ENCODE data around the gene PAX8.

Gene PAX8

DNA sequence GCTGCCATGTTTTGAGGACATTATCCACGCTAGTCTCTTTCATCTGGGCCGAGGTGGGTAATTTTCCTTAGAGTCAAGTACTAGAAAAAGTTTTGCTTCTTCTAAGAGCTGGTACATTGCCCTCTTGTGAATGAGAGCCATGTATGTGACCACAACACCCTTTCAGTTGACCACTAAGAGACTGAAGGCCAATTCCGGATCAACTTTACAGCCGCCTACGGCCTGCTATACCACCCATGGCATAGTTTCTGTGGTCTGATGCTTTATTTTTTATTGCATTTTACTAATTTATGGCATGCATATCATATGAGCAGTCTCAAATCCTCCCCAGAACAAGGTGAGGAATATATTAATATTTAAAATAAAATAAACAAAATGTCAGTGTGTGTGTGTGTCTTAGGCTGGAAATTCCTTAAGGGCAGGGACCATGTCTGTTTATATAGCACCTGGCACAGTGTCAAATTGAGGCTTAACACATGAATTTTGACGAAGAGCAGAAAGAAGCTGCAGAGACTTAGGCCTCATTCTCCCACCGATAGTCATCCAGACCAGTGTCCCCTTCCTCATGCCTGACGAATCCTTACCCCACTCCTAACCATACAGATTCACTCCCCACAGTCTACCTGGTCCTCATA is 69.6 kb downstream of the PAX8 start:
- DNase-seq (ENCODE audit: low read depth in 2 of 3, low spot score in 2 of 3) = no peak

DNA sequence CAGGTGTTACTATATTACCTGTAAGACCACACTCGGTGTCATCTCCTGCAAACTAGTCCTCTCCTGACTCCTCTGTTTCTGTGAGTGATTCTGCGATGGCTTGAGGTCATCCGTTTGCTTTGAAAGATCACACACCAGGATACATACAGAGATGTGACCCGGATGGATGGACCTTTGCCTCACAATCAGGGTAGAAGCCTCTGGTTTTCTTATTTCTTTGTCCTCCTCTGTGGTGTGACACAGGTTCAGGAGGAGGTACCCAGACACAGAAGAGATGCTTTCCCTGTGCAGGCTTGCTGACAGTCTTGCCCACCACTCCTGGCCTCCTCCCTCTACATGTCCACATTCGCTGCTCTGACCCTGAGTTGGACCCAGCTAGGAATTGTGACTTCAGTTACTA is 70.3 kb downstream of the PAX8 start:
- no peak for DNase-seq (ENCODE audit: low read depth in 2 of 3, low spot score in 2 of 3)

DNA sequence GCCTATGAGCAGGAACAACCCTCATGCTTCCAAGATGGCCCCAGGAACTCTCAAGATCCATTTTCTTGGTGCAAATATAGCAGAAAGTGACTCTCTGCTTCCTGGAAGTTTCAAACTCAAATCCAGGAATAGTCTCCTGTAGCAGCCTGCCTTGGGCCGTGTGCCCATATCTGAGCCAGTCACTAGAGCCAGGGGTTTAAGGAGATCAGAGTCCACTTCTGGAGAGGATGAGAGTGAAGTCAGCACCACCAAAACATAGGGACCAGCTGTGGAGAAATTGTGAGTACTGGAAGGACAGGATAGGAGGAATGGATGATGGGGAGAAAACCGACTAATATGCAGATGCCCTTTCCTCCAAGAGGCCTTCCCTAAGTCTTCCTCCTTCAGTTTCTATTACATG is 71.7 kb downstream of the PAX8 start:
- no peak for DNase-seq (ENCODE audit: low read depth in 2 of 3, low spot score in 2 of 3)

DNA sequence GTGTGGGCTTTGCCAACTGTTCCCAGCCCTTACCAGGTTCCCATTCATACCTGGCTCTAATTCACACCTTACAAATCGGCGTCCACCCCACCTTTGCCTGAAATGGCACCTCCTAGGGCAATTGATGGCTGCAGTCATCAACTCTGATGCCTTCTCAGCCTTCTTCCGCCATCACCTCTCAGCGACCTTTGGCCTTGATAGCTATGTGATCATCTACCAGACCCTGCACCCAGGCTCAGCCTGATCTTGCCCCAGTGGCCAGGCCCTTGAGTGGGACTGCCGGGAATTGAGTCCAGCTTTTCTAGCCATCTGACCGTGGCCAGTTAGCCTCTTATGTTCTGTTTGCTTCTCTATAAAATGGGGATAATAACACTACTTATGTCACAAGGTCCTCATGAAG is 72.5 kb downstream of the PAX8 start:
- DNase-seq (ENCODE audit: low read depth in 2 of 3, low spot score in 2 of 3) = no peak

DNA sequence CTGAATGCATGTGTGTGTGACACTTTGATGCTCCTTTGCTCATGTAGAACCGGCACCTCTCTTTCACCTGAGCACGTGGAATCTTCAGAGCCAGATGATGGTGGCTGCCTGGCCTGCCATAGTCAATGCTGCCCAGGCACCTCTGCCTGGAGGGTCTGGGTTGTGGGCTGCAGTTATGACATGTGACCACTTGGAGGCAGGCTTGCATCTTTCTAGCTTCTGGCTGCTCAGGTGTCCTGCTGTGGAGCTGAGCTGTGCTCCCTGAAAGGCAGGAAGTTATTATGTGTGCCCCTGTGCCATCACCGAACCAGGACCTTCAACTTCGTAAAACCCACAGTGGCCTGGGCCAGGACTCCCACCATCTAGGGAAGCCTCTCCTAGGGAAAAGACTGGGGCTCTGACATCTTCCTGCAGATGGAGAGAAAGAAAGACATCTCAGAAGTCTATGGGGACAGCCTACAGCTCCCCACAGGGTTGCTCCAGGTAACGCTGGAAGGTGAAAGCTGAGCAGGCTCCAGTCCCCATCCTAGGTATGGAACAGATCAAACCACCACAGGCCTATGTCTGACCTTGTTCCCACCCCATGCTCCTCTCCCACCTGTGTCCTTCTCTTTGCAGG is 74.7 kb downstream of the PAX8 start:
- peak in 2 of 3 experiments; percentile 32 to 46 for DNase-seq (ENCODE audit: low read depth in 2 of 3, low spot score in 2 of 3)

DNA sequence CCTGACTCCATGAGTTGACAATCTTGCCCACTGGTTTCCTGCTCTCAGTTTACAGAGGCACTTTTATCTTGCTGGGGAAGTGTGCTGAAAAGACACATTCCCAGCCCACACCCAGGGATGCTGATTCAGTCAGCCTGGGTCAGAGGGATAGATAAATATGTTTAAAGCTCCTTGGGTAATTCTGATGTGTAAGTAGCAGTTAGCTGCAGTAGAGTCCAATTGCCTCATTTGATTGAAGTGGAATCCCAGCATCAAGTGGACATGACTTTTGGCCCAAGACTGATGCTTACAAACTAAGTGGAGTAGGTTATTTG is 75.5 kb downstream of the PAX8 start:
- no peak for DNase-seq (ENCODE audit: low read depth in 2 of 3, low spot score in 2 of 3)

DNA sequence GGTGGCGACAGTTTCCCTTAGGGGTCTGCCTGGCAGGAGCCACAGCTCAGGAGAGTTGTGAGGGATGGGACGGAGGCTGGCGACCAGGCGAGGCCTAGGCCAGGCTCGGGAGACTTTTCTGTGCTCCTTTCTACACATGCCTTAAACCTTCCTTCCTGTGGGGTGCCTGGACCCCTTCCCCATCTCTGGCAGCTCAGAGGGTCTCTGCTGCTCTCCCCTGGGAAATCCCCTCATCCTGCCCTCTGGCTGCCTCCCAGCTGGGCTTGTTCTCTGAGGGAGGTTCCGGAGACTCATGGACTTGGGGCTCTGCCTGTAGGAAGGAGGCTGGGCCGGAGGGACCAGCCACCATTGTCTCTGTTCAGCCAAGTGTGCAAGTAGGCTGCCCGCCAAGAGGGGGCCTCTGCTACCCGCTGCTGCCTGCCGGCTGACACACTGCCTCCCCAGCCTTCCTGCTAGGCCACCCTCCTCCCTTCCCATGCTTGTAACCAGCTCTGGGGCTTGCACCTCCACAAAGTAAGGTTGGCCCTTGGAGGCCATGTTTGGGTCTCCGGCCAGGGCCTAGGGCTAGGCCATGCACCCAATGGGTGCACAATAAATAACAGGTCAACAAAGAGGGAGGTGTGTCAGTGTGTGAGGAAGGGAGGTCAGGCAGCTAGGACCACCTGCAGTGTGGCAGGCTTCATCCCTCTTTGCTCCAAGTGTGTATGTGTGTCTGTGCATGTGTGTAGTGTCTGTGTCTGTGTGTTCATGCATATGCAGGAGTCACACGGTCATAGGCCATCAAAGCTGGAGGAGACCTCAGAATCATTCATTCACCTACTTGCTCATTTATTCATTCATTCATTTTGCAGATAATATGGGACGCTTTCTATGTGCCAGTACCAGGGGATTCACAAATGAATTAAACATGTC is 76.2 kb downstream of the PAX8 start:
- no peak for DNase-seq (ENCODE audit: low read depth in 2 of 3, low spot score in 2 of 3)

DNA sequence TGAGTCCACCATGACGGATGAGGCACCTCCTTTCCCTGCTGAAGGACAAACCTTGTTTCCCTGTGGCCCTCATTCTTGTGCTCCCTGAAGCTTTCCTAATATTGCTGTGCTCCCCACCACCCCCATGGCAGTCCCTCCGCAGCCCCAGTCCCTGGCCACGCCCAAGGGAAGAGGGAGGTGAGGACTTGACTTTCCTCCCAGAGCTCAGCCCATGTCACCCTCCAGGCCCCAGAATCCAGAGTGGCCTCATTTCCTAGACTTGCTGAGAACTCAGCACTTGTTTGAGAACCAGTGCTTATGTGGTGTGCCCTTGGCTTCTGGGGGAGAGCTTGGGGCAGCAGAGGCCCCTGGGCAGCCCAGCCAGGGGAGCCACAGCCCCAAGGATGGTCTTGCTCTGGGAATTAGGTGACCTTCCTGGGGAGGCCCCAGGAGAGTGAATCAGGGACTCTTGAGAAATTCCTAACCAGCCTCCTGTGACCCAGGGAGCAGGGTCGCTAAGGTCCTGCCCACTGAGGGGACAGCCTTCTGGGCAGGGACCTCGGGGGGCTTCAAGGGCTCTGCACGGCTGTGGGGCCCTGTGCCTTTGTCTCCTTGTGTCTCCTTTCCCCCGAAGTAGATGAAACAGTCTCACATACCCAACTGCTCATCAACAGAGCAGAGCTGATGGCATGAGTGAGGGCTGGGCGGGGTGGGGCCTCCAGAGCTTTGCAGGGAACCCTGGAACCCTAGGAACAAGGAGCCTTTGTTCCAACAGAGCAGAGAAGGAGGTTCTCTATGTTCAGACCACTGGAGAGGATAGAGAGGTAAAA is 77.0 kb downstream of the PAX8 start:
- no peak for DNase-seq (ENCODE audit: low read depth in 2 of 3, low spot score in 2 of 3)

DNA sequence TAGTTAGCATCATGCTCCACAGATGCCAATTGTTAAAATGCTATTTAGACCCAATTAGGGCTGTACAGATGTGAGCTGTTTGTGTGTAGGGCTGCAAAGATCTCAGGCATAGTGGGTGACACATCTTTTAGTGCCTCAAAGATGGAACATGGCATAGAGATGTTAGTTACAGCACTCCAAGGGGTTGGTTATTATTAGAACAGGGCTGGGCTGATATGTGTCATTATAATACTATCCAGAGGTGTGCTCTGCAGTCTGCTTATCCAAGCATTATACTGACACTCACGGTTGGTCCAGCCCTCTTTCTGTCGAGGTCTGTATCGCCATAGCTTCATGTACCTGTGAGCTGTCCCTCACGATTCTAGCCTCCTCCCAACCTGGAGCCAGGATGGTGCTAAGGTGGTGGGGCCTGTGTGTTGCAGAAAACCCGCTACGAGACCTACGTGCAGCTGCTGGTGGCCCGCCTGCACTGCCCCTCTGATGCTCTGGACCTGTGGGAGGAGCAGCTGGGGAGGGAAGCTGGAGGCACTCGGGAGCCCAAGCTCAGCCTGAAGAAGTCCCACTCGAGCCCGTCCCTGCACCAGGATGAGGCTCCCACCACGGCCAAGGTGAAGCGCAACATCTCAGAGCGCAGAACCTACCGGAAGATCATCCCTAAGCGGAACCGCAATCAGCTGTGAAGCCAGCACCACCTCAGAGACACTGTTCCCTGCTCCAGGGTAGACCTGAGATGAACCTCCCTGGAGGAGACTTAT is 77.8 kb downstream of the PAX8 start:
- no peak for DNase-seq (ENCODE audit: low read depth in 2 of 3, low spot score in 2 of 3)

DNA sequence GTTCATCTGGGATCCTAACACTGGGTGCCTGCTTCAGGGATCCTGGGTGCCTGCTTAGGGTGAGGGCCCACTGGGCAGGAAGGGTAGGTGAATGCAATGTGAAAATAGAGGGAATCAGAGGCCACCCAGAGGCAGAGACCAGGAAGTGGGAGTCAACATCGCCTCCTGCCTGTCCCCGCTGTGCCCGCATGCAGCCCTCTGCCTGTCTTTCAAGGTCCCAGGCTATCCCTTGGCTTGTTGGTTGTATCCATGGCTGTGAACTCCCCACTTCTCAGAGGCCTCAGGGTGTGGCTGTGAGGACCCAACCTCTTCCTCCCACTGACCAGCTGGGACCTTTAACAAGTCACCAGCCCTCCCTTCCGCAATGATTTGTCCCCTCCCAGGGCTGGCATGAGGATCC is 78.5 kb downstream of the PAX8 start:
- no peak for DNase-seq (ENCODE audit: low read depth in 2 of 3, low spot score in 2 of 3)

DNA sequence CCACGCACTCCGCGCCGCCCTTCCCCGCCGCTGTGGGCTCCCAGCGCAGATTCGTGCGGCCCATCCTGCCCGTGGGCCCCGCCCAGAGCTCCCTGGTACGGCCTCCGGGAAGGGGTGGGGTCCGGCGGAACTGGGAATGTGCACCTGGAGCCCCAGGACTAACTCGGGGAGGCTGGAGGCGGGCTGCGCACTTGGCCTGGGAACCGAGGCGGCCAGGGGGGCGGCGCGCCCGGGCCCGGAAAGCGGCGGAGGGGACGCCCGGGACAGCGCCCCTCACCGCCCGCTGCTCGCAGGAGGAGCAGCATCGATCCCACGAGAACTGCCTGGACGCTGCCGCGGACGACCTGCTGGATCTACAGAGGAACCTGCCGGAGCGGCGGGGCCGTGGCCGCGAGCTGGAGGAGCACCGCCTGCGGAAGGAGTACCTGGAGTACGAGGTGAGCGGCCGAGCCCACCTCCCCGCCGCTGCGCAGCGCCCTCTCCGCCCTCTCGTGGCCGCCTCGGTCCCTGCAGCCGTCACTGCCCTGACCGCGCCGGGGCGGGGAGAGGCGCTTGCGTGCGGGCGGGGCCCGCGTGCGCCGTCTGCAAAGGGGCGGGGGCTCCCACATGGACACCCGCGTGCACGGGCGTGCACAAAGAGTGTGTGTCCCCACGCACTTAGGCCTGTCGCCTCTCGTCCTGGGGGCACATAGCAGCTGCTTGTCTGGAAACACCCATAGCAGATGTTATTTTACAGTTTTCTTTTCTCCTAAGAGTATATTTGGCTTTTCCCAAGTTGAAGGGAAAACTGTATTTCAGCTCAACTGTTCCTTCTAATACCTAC is 79.7 kb downstream of the PAX8 start:
- DNase-seq (ENCODE audit: low read depth in 2 of 3, low spot score in 2 of 3) = peak; percentile 48 to 63 (median 58)

DNA sequence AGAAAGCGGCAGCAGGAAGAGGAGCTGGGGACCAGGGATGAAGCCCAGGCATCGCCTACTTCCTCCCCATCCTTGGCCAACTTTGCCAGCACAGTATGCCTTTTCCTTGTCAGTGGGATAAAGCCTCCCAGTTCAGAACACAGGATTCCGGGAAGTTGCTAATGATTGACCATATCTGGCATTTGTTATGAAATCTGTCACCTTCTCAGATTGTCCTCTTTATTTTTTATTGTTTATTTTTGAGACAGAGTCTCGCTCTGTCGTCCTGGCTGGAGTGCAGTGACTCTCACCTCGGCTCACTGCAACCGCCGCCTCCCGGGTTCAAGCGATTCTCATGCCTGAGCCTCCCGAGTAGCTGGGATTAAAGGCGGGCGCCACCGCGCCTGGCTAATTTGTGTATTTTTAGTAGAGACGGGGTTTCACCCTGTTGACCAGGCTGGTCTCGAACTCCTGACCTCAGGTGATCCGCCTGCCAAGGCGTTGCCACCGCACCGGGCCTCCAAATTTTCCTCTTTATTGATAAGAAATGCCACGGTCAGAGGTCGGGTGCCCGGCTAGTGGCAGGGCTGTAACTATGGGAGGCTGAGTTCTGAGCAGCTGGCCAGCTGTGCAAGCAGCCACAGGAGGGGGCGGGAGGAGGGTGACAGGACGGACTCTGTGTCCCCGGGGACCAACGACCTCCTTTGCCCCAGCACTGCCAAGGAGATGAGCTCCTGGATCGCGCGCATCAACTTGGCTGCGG is 80.5 kb downstream of the PAX8 start:
- DNase-seq (ENCODE audit: low read depth in 2 of 3, low spot score in 2 of 3) = no peak

DNA sequence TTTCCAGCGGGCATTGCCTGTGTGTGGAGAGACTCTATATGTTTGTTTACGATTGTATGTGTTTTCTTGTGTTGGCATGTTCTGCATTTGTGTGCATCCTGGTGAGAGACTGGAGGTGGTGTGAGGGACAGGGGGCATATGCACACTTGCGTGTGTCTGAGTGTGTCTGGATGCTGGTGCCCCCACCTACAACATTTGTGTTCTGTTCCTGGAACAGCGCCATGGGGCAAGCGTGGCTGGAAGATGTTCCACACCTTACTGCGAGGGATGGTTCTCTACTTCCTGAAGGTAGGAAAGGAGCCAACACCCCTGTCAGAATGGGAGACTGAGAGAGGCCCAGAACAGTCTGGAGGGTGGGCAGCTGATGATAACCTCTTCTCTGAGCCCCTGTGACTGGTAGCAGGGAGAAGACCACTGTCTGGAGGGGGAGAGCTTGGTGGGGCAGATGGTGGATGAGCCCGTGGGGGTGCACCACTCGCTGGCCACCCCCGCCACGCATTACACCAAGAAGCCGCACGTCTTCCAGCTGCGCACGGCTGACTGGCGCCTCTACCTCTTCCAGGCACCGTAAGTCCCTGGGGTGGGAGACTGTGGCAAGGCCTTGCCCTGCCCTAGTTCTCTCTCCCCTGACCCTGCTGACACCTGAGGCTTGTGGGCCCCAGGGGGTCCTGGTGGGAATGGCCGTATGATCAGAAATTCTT is 81.2 kb downstream of the PAX8 start:
- no peak for DNase-seq (ENCODE audit: low read depth in 2 of 3, low spot score in 2 of 3)

DNA sequence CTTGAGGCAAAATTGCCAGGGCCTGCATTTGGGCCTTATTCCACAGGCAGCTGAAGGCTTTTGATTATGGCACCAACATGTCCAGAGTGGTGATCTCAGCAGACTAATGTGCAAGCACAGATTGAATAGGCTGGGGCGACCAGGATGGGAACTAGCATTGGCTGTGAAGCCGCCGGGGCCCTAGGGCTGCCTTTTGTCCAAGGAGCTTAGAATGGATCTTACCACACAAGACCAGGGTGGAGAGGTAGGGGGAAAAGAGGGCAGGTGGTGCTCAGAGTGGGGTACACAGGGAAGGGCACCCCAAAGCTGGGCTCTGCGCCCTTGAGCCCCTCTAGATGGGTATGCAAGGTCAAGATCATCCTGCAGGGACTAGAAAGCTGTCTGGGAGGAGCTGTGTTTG is 81.9 kb downstream of the PAX8 start:
- no peak for DNase-seq (ENCODE audit: low read depth in 2 of 3, low spot score in 2 of 3)

DNA sequence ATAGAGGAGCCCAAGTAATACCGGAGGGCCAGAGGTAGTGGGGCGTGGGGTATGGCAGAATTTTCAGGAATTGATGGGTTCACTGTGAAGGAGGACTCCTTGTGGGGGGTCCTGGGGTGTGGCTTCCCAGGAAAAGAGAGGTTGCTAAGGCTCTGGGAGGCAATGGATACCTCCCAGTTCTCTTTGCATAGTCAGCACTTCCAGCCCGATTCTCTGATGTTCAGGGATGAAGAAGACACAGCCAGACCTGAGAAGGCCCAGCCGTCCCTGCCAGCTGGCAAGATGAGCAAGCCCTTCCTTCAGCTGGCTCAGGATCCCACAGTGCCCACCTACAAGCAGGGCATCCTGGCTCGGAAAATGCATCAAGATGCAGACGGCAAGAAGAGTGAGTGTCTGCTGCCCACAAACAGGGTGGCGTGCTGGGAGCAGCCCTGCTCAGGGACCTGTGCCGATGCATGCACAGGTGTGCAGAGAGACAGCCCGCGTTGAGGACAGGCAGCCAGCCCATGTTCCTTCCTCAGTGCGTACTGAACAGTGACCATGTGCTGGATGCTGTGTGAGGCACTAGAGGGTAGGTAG is 82.7 kb downstream of the PAX8 start:
- DNase-seq (ENCODE audit: low read depth in 2 of 3, low spot score in 2 of 3) = no peak

DNA sequence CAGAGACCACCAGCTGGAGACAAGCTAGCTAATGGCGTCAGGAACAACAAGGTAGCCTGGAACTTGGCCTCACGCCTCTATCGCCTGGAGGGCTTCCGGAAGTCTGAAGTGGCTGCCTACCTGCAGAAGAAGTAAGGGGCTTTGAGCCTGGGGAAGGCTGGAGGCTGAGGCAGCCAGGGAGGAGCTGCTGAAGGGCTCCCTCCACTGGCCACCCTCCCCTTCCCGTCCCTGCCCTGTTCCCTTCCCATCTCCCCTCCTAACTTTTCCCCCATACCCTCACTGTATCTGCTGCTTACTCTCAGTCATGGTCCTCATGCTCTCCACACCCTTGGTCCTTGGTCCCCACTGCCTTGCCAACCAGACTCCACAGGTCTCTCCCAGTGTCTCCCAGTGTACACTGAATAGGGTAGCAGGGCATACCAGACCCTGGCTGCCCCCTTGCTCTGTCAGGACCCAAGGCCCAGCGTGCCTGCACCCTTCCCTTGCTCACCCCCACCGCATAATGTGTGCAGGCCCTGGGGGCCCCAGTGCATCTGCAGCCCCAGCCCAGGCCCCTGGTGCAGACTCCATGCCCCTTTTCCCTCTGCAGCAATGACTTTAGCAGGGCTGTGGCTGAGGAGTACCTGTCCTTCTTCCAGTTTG is 86.1 kb downstream of the PAX8 start:
- no peak for DNase-seq (ENCODE audit: low read depth in 2 of 3, low spot score in 2 of 3)

DNA sequence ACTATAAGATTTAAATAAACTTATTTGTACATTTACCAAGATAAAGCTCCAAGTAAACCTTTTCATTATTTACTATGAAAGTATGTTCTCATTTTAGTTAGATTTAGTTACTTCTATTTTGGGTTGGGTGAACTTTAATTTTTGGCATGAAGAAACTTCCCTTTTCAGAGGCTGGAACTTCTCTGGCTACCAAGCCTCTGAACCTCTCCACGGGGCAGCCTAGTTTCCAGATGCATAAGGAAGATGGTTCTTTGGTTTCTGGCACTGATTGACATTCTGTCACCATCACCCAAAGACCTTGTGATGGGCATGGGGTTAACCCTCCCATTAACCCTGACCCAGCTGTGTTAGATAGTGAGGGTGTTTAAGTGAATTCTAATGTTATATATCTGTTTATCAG is 87.8 kb downstream of the PAX8 start:
- DNase-seq (ENCODE audit: low read depth in 2 of 3, low spot score in 2 of 3) = no peak

DNA sequence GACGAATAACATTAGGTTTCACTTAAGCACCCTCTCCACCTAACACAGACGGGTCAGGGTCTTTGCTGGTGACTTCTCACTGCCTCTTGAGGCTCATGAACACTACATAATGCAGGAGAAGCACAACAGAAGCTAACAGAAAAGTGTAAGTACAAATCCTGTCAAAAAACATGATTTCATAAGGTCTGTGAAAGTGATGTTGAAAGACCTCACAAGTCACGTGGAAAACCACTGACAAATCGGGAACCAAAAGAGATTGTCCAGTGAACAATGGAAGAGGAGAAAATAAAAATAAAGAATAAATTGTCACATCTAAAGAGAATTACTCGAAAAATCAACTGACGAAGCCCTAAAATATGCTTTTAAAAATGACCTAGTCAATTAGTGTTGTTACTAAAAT is 91.0 kb downstream of the PAX8 start:
- DNase-seq (ENCODE audit: low read depth in 2 of 3, low spot score in 2 of 3) = no peak

Measured in activated CD8-positive, alpha-beta memory T cell treated with anti-CD3 and anti-CD28 coated beads for 48 hours (primary cell).